HFF-Myc (cell line): ENCODE measurements around the gene SERPINA3.

ENCODE experiments used
- DNase-seq: peaks from one replicate; pipeline ENCODE4 v3.0.0-alpha.2; 2011; ENCODE audit warnings: low read depth; ENCODE audit errors: extremely low read depth
- H3K4me3 ChIP-seq: replicated peaks from 2 replicates; pipeline ENCODE4 v1.5.1; 2011; ENCODE audit warnings: low read depth, mild to moderate bottlenecking, control low read depth, low read length
- CTCF ChIP-seq: IDR thresholded peaks from 2 replicates; pipeline ENCODE4 v1.5.1; 2012; ENCODE audit warnings: mild to moderate bottlenecking, low read depth, low read length, control low read depth; ENCODE audit errors: missing control alignments

SERPINA3 gene

GRCh38 chr14:94612580-94613554 is 676 bp downstream of the SERPINA3 start:
- no peak overlapping the region for H3K4me3 ChIP-seq
- TF ChIP-seq CTCF = no peak
- DNase-seq = no peak

GRCh38 chr14:94613720-94614644 is 1.8 kb downstream of the SERPINA3 start:
- no peak overlapping the region for H3K4me3 ChIP-seq
- no peak for TF ChIP-seq CTCF
- no peak for DNase-seq

- TF ChIP-seq CTCF = no peak
- DNase-seq = no peak
- H3K4me3 ChIP-seq = no peak overlapping the region
These were observed 2.6 kb downstream of the SERPINA3 start for GRCh38 chr14:94614802-94615201.

- no peak for DNase-seq
- H3K4me3 ChIP-seq = no peak overlapping the region
- TF ChIP-seq CTCF = no peak
These were observed 3.1 kb downstream of the SERPINA3 start for GRCh38 chr14:94615254-94615653.

GRCh38 chr14:94615823-94616570 is 3.8 kb downstream of the SERPINA3 start:
- no peak overlapping the region for H3K4me3 ChIP-seq
- no peak for TF ChIP-seq CTCF
- DNase-seq = no peak

- no peak for TF ChIP-seq CTCF
- no peak overlapping the region for H3K4me3 ChIP-seq
- no peak for DNase-seq
These were observed 5.3 kb downstream of the SERPINA3 start for GRCh38 chr14:94617366-94617941.
